ENCODE results near the gene SLC35C1.
"Not testable (repeated sequence)": the region's sequence is repeated elsewhere in the genome, so short reads cannot be mapped to it uniquely, and the experiment has no call there.

Gene SLC35C1

DNA sequence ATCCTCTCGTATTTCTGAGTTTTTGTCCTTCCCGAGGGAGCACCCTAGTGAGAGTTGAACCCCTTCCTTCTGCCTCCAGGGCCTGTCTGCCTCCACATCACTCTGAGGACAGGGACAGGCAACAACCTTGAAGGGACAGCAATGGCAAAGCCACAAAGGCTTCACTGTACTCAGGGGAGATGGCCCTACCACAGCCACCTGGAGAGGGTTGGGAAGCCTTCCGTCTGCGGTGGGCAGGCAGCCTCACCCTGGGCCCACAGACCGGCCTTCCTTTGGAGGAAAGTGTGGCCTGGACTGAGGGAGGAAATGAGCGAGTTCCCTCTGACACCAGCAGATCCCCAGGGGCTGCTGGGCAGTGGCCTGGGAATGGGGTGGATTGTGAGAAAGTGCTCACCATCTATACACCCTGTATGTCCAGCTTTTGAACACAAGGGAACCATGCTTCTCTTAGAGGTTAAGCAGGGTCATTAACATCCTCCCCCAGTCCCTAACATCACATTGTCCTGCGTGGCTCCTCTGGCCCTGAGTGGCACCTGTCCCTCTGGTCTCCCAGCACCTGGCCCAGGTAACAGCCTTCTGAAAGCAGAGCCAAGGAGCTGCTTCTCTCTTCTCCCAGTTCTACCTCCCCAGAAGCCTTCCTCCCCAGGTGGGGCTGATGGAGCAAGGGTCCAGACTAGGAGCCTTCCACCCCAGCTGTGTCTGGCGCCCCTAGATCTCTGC lies 6.8 kb downstream of the SLC35C1 start:
- no peak for DNase-seq

- DNase-seq = no peak
Observed at GRCh38 chr11:45812581-45813548, 7.9 kb downstream of the SLC35C1 start.

GRCh38 chr11:45815747-45816146 lies 10.8 kb downstream of the SLC35C1 start:
- DNase-seq = no peak

- DNase-seq = no peak
Observed at GRCh38 chr11:45816614-45817013, 11.7 kb downstream of the SLC35C1 start.

DNA sequence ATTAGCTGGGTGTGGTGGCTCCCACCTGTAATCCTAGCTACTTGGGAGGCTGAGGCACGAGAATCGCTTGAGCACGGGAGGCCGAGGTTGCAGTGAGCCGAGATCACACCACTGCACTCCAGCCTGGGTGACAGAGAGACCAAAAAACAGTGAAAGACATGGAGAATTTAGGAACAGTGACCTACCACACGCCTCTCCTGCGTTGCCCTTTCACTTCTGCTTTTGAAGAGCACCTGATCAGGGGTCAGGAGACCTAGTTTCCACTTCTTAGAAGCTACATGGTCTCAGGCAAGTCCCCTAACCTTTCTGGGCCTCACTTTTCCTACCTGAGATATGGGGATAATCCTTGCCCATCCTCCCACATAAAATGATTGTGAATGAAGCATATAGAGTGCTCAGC lies 12.2 kb downstream of the SLC35C1 start:
- DNase-seq = no peak

- DNase-seq = no peak
Observed at GRCh38 chr11:45818961-45819605, 14.1 kb downstream of the SLC35C1 start.

- DNase-seq = no peak
Observed at GRCh38 chr11:45820211-45820857, 15.4 kb downstream of the SLC35C1 start.

GRCh38 chr11:45826492-45826891 lies 21.5 kb downstream of the SLC35C1 start:
- DNase-seq = not testable (repeated sequence)

GRCh38 chr11:45827123-45827522 lies 22.2 kb downstream of the SLC35C1 start:
- no peak for DNase-seq

- no peak for DNase-seq
Observed at GRCh38 chr11:45828996-45829395, 24.0 kb downstream of the SLC35C1 start.

- DNase-seq = no peak
Observed at GRCh38 chr11:45830596-45830995, 25.6 kb downstream of the SLC35C1 start.

DNA sequence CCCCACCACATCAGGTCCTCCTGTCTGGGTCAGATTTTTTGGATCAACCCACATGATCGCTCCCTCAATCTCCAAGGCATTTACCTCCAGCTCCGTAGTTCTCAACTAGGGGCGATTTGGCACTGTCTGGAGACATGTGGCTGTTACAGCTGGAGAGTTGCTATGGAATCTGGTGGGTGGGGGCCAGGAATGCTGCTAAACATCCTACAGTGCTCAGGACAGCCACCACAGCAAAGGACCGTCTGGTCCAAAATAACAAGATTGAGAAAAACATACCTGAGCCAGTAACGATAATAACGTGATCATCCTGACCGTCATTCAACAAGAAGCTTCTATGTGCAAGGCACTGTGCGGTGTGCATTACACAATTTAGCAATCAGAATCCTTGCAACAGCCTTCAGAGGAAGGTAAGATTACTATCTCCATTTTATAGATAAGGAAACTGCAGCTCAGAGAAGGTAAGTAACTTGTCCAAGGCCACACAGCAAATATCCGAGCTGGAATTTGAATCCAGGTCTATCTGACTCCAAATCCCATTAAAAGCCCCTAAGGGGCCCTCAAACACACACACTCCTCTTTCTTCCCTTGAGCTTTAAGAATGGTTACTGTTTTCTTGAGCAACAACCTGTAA lies 28.0 kb downstream of the SLC35C1 start:
- DNase-seq = no peak

DNA sequence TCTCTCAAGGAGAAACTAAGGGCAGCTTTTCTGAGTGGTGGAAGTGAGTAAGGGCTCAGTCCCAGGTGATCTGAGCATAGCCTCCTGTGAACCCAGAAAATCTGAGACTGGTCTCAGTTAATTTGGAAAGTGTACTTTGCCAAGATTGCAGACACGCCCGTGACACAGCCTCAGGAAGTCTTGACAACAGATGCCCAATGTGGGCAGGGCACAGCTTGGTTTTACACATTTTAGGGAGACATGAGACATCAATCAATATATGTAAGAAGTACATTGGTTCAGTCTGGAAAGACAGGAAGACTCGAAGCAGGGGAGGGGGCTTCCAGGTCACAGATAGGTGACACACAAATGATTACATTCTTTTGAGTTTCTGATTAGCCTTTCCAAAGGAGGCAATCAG lies 28.8 kb downstream of the SLC35C1 start:
- no peak for DNase-seq

GRCh38 chr11:45834298-45834756 lies 29.4 kb downstream of the SLC35C1 start:
- DNase-seq = no peak

DNA sequence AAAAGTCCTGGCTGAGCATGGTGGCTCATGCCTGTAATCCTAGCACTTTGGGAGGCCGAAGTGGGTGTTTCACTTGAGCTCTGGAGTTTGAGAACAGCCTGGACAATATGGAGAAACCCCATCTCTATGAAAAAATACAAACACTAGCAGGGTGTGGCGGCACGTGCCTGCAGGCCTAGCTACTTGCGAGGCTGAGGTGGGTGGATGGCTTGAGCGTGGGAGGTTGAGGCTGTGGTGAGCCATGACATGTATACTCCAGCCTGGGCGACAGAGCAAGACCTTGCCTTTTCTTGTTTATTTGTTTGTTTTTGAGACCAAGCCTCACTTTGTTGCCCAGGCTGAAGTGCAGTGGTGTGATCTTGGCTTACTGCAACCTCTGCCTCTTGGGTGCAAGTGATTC lies 34.3 kb downstream of the SLC35C1 start:
- DNase-seq = no peak

- DNase-seq = not testable (repeated sequence)
Observed at GRCh38 chr11:45840251-45840650, 35.3 kb downstream of the SLC35C1 start.

GRCh38 chr11:45843158-45843924 lies 38.4 kb downstream of the SLC35C1 start:
- peak; percentile 91 for DNase-seq

- no peak for DNase-seq
Observed at GRCh38 chr11:45844822-45845578, 40.1 kb downstream of the SLC35C1 start.

- DNase-seq = no peak
Observed at GRCh38 chr11:45846174-45846675, 41.3 kb downstream of the SLC35C1 start.
